HepG2 (cell line): Measurements from ENCODE around the gene NCCRP1. TPM values are rescaled to one million over a fixed set of nuclear protein-coding genes. Genes with fewer than 3 reads are reported as not detected.

Experiments
- HOXA3 ChIP-seq: sonication (generic); formaldehyde crosslinking; IDR thresholded peaks from 2 replicates; pipeline ENCODE4 v1.5.0; 2020; ENCODE audit warnings: missing genetic modification reagents
- KLF6 ChIP-seq: IDR thresholded peaks from 2 replicates; pipeline ENCODE4 v1.8.0; 2016; ENCODE audit warnings: missing biosample characterization, missing genetic modification reagents
- MAFK ChIP-seq, 2 experiments: IDR thresholded peaks in 1 of 2; conservative IDR thresholded peaks in 1 of 2; 2 replicates each; pipeline ENCODE4 v1.6.1; 2011; ENCODE audit warnings: improper control_type of control experiment in 2 of 2, low read length in 2 of 2
- RXRA ChIP-seq: sonication (generic); formaldehyde crosslinking; IDR thresholded peaks from 2 replicates; pipeline ENCODE4 v1.5.1; 2020; ENCODE audit warnings: missing genetic modification reagents
- TBX2 ChIP-seq: sonication (generic); formaldehyde crosslinking; IDR thresholded peaks from 2 replicates; pipeline ENCODE4 v1.5.0; 2020; ENCODE audit warnings: missing genetic modification reagents, mild to moderate bottlenecking, borderline replicate concordance
- ZFY ChIP-seq: sonication (generic); formaldehyde crosslinking; IDR thresholded peaks from 2 replicates; pipeline ENCODE4 v1.4.0; 2020; ENCODE audit warnings: missing genetic modification reagents
- ZHX1 ChIP-seq: sonication (generic); formaldehyde crosslinking; IDR thresholded peaks from 2 replicates; pipeline ENCODE4 v1.8.1; 2022; ENCODE audit warnings: low read depth, mild to moderate bottlenecking, missing genetic modification reagents
- ZNF362 ChIP-seq: sonication (generic); formaldehyde crosslinking; IDR thresholded peaks from 2 replicates; pipeline ENCODE4 v1.4.0; 2020; ENCODE audit warnings: missing genetic modification reagents, mild to moderate bottlenecking, borderline replicate concordance
- ZNF747 ChIP-seq: sonication (generic); formaldehyde crosslinking; IDR thresholded peaks from 2 replicates; pipeline ENCODE4 v1.8.1; 2023; ENCODE audit warnings: missing genetic modification reagents, mild to moderate bottlenecking, borderline replicate concordance
- polyA plus RNA-seq, 8 experiments: library from polyadenylated mRNA; depleted of rRNA in 3 of 8; stranded (reverse) in 7 of 8; unstranded in 1 of 8; fragments of >200 nt; fragmentation: Illumina TruSeq in 4 of 8; extraction: Trizol in 4 of 8; gene quantifications; 2 replicates each; pipeline versions ENCODE4 v1.2.1 to v1.2.3, GENCODE V29; 2011 to 2016; ENCODE audit warnings: low read depth in 4 of 8, missing spikeins in 1 of 8, mixed read lengths in 1 of 8; ENCODE audit not compliant: insufficient read depth in 1 of 8
- total RNA-seq, 5 experiments: library from RNA; depleted of rRNA; stranded (reverse); fragments of >200 nt; fragmentation: Illumina TruSeq; extraction: Trizol; gene quantifications; 2 replicates each; pipeline ENCODE4 v1.2.3, GENCODE V29; 2016; ENCODE audit warnings: low read depth in 1 of 5
- TF ChIP-seq, protein P1 (sequence below): sonication (generic); formaldehyde crosslinking; IDR thresholded peaks from 2 replicates; pipeline ENCODE4 v1.4.0; 2020; ENCODE audit warnings: missing genetic modification reagents
- TF ChIP-seq, protein P2 (sequence below): sonication (generic); formaldehyde crosslinking; conservative IDR thresholded peaks from 2 replicates; pipeline ENCODE4 v1.4.0; 2020; ENCODE audit warnings: mild to moderate bottlenecking, missing genetic modification reagents, moderate library complexity
- TF ChIP-seq, protein P3 (sequence below): sonication (generic); formaldehyde crosslinking; IDR thresholded peaks from 2 replicates; pipeline ENCODE4 v1.9.0; 2022; ENCODE audit warnings: missing genetic modification reagents, mild to moderate bottlenecking, borderline replicate concordance

Gene NCCRP1
- total and polyA plus RNA-seq, 2 of the 13 experiments (the other 11 are each of a cell fraction or from before 2014, with no cell fraction given): not detected

GRCh38 chr19:39170386-39171231 lies 26.2 kb upstream of the NCCRP1 start (continued):
- TF ChIP-seq ZNF362 (CRISPR knock-in tag): peak; percentile 89
- 0 out of 2 replicates have a peak, but pooled peaks have one; percentile 23 for TF ChIP-seq ZNF747 (CRISPR knock-in tag)
- TF ChIP-seq MAFK (conservative IDR thresholded peaks at IDR 0.05 in 1 of 2, IDR thresholded peaks at IDR 0.05 in 1 of 2; ENCODE audit: low read length in 2 of 2): no peak
- TF ChIP-seq, protein P1, sequence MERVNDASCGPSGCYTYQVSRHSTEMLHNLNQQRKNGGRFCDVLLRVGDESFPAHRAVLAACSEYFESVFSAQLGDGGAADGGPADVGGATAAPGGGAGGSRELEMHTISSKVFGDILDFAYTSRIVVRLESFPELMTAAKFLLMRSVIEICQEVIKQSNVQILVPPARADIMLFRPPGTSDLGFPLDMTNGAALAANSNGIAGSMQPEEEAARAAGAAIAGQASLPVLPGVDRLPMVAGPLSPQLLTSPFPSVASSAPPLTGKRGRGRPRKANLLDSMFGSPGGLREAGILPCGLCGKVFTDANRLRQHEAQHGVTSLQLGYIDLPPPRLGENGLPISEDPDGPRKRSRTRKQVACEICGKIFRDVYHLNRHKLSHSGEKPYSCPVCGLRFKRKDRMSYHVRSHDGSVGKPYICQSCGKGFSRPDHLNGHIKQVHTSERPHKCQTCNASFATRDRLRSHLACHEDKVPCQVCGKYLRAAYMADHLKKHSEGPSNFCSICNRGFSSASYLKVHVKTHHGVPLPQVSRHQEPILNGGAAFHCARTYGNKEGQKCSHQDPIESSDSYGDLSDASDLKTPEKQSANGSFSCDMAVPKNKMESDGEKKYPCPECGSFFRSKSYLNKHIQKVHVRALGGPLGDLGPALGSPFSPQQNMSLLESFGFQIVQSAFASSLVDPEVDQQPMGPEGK (CRISPR knock-in tag): peak; percentile 45; the same call in 1 of the 2 replicates
- TF ChIP-seq HOXA3 (CRISPR knock-in tag): 0 out of 2 replicates have a peak, but pooled peaks have one; percentile 30
- TF ChIP-seq, protein P2, sequence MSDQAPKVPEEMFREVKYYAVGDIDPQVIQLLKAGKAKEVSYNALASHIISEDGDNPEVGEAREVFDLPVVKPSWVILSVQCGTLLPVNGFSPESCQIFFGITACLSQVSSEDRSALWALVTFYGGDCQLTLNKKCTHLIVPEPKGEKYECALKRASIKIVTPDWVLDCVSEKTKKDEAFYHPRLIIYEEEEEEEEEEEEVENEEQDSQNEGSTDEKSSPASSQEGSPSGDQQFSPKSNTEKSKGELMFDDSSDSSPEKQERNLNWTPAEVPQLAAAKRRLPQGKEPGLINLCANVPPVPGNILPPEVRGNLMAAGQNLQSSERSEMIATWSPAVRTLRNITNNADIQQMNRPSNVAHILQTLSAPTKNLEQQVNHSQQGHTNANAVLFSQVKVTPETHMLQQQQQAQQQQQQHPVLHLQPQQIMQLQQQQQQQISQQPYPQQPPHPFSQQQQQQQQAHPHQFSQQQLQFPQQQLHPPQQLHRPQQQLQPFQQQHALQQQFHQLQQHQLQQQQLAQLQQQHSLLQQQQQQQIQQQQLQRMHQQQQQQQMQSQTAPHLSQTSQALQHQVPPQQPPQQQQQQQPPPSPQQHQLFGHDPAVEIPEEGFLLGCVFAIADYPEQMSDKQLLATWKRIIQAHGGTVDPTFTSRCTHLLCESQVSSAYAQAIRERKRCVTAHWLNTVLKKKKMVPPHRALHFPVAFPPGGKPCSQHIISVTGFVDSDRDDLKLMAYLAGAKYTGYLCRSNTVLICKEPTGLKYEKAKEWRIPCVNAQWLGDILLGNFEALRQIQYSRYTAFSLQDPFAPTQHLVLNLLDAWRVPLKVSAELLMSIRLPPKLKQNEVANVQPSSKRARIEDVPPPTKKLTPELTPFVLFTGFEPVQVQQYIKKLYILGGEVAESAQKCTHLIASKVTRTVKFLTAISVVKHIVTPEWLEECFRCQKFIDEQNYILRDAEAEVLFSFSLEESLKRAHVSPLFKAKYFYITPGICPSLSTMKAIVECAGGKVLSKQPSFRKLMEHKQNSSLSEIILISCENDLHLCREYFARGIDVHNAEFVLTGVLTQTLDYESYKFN (CRISPR knock-in tag): 0 out of 2 replicates have a peak, but pooled peaks have one; percentile 27
- TF ChIP-seq KLF6 (CRISPR knock-in tag): no peak
- TF ChIP-seq TBX2: peak; percentile 43; the same call in 1 of the 2 replicates
- TF ChIP-seq RXRA (CRISPR knock-in tag): 0 out of 2 replicates have a peak, but pooled peaks have one; percentile 15
- peak; percentile 52; the same call in 1 of the 2 replicates for TF ChIP-seq ZFY (CRISPR knock-in tag)
- no peak for TF ChIP-seq ZHX1
- TF ChIP-seq, protein P3, sequence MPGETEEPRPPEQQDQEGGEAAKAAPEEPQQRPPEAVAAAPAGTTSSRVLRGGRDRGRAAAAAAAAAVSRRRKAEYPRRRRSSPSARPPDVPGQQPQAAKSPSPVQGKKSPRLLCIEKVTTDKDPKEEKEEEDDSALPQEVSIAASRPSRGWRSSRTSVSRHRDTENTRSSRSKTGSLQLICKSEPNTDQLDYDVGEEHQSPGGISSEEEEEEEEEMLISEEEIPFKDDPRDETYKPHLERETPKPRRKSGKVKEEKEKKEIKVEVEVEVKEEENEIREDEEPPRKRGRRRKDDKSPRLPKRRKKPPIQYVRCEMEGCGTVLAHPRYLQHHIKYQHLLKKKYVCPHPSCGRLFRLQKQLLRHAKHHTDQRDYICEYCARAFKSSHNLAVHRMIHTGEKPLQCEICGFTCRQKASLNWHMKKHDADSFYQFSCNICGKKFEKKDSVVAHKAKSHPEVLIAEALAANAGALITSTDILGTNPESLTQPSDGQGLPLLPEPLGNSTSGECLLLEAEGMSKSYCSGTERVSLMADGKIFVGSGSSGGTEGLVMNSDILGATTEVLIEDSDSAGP: no peak; the same call in 1 of the 2 replicates
